Panc1 (cell line): Measurements from ENCODE around the gene FBXL4. TPM values are rescaled to one million over a fixed set of nuclear protein-coding genes. Genes with fewer than 3 reads are reported as not detected.

Experiments
- ATAC-seq: fragments of 200-7000 bp; cut with Tn5 transposase; 2 replicates; pipeline ENCODE4 v1.9.1; 2020; ENCODE audit warnings: mild to moderate bottlenecking, moderate library complexity
- BruUV-seq: library from RNA; stranded (reverse); fragments of 400-500 nt; replicated peaks from 2 replicates; lab custom pipeline; 2021; lab: Mats Ljungman, UMichigan
- CTCF ChIA-PET: fragments of 300-600 bp; sonication (Branson Sonifier 250); formaldehyde crosslinking; loops from one replicate; lab custom pipeline; 2022; ENCODE audit warnings: antibody characterized with exemption; lab: Charles Lee
- POLR2A ChIA-PET: fragments of 300-600 bp; sonication (Branson Sonifier 250); formaldehyde crosslinking; loops from one replicate; lab custom pipeline; 2022; ENCODE audit warnings: antibody characterized with exemption; lab: Charles Lee
- DNase-seq: peaks from one replicate; pipeline ENCODE4 v3.0.0-alpha.2; 2010; ENCODE audit warnings: low read depth, low spot score
- H3K27ac ChIP-seq: 2 replicates; pipeline ENCODE4 v1.5.1; 2011; ENCODE audit warnings: mild to moderate bottlenecking, low read length, inconsistent platforms
- H3K27me3 ChIP-seq: fragments of 200-500 bp; sonication (Bioruptor generic); 2 replicates; pipeline ENCODE4 v1.6.0; 2014; ENCODE audit warnings: low read length, inconsistent platforms; ENCODE audit not compliant: control insufficient read depth, insufficient read depth
- H3K36me3 ChIP-seq: fragments of 200-500 bp; sonication (Bioruptor generic); 2 replicates; pipeline ENCODE4 v1.5.1; 2014; ENCODE audit warnings: inconsistent platforms, mild to moderate bottlenecking, low read length, moderate library complexity; ENCODE audit not compliant: control insufficient read depth, insufficient read depth
- H3K4me1 ChIP-seq: 2 replicates; pipeline ENCODE4 v1.5.1; 2011; ENCODE audit warnings: inconsistent platforms, mild to moderate bottlenecking, low read length, moderate library complexity; ENCODE audit not compliant: control insufficient read depth, insufficient read depth
- H3K4me3 ChIP-seq, 2 experiments: 2 replicates each; pipeline ENCODE4 v1.5.1; 2011 to 2012; ENCODE audit warnings: low read depth in 2 of 2, low read length in 2 of 2, mild to moderate bottlenecking in 2 of 2, inconsistent platforms in 1 of 2, moderate library complexity in 1 of 2
- H3K9me3 ChIP-seq: fragments of 200-500 bp; sonication (Bioruptor generic); 2 replicates; pipeline ENCODE4 v1.5.1; 2014; ENCODE audit warnings: low read depth, mild to moderate bottlenecking, inconsistent platforms, low read length, moderate library complexity; ENCODE audit not compliant: control insufficient read depth, insufficient read depth
- CTCF ChIP-seq: fragments of 450-650 bp; IDR thresholded peaks from 2 replicates; pipeline ENCODE4 v1.5.1; 2017; ENCODE audit warnings: mild to moderate bottlenecking
- POLR2AphosphoS5 ChIP-seq: IDR thresholded peaks from 2 replicates; pipeline ENCODE4 v1.6.1; 2012; ENCODE audit warnings: mild to moderate bottlenecking, low read depth, low read length, moderate library complexity
- REST ChIP-seq, 2 experiments: IDR thresholded peaks; 2 replicates each; pipeline ENCODE4 v1.6.1; 2011 to 2012; ENCODE audit warnings: low read depth in 2 of 2, control low read depth in 1 of 2, low read length in 1 of 2, mild to moderate bottlenecking in 1 of 2, moderate library complexity in 1 of 2; ENCODE audit not compliant: insufficient read depth in 1 of 2
- SIN3A ChIP-seq: IDR thresholded peaks from 2 replicates; pipeline ENCODE4 v1.6.1; 2012; ENCODE audit warnings: low read depth, mild to moderate bottlenecking, low read length, moderate library complexity, borderline replicate concordance; ENCODE audit not compliant: insufficient read depth
- TCF7L2 ChIP-seq: IDR thresholded peaks from 2 replicates; pipeline ENCODE4 v1.6.1; 2011; ENCODE audit warnings: mild to moderate bottlenecking, low read depth, low read length, inconsistent platforms
- in situ Hi-C: cut with HindIII; loops from 2 replicates; pipeline ENCODE4 v1.10.0; 2016; ENCODE audit warnings: low sequenced_read_pairs, low pct_unique_long_range_greater_than_20kb
- intact Hi-C: fragments of 100-400 bp; cut with micrococcal nuclease; formaldehyde crosslinking; loops from one replicate; pipeline ENCODE4 v1.10.0; 2022; ENCODE audit not compliant: unreplicated experiment
- total RNA-seq: library from RNA; stranded (reverse); gene quantifications from one replicate; pipeline ENCODE4 v1.2.1, GENCODE V29; 2021; ENCODE audit not compliant: unreplicated experiment

FBXL4 gene
- total RNA-seq, 1 experiment from 2014 or later, result 11.5 TPM

DNA sequence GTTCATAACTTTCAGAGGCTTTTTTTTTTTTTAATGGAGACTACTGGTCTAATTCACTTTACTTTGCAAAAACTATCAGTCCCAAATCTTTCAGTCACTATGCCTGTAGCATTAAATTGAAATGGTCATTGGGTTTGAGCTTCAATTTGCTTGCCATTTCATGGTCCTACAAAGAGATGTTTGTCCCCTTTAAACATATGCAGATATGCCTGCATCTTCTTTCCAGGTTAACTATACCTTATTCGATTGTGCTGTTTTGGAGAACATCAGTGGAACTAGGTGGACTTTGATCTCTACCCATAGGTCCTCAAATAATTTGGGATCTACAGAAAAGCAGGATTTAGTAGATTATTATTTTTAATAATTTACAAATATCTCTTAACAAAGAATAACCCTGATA lies 108.8 kb downstream of the FBXL4 start:
- no TSS peak for BruUV-seq
- ATAC-seq (no peak), DNase-seq (no peak)
- Histone ChIP-seq H3K27me3 (peaks cover 61% of the 10 kb centered on the region), H3K9me3 (no peaks in the 10 kb centered on the region), H3K4me1 (no peaks in the 10 kb centered on the region; the same call in 1 of the 2 replicates), H3K4me3 (no peak overlapping the region), H3K27ac (no peak overlapping the region), H3K36me3 (no peaks in the 10 kb centered on the region)
- ChIA-PET POLR2A (interaction anchor here (0.6 kb wide), 1 partner anchor 279 kb away, joined by 7 read pairs; no protein-coding TSS in a partner anchor), CTCF (no interaction called here)
- intact Hi-C loops, result no loop called here
- TF ChIP-seq TCF7L2, result no peak
- TF ChIP-seq POLR2AphosphoS5, result no peak
- in situ Hi-C loops, result no loop called here

- in situ Hi-C loops (no loop called here), intact Hi-C loops (no loop called here)
- no peak for ATAC-seq
- ChIA-PET CTCF (no interaction called here), POLR2A (no interaction called here)
- Histone ChIP-seq H3K4me1 (no peaks in the 10 kb centered on the region; the same call in 1 of the 2 replicates), H3K4me3 (no peak overlapping the region), H3K27me3 (peaks cover 59% of the 10 kb centered on the region), H3K27ac (no peak overlapping the region), H3K36me3 (no peaks in the 10 kb centered on the region), H3K9me3 (no peaks in the 10 kb centered on the region)
- BruUV-seq, result no TSS peak
- no peak for TF ChIP-seq POLR2AphosphoS5
- TF ChIP-seq TCF7L2, result no peak
- TF ChIP-seq CTCF, result no peak
- no peak for TF ChIP-seq SIN3A
- no peak for TF ChIP-seq REST (IDR thresholded peaks at IDR 0.05; ENCODE audit: insufficient read depth in 1 of 2, low read depth in 2 of 2, low read length in 1 of 2)
- no peak for DNase-seq
Measured at GRCh38 chr6:98838032-98838431, 109.7 kb downstream of the FBXL4 start.
